CD4-positive, CD25-positive, alpha-beta regulatory T cell (primary cell): Measurements from ENCODE around the gene SVEP1. TPM values are rescaled to one million over a fixed set of nuclear protein-coding genes. Genes with fewer than 3 reads are reported as not detected.
A peak's percentile ranks its signal among the peaks of the same experiment; 100 is the strongest.

Source experiments
- ATAC-seq, 2 donors: fragments of 150-1000 bp; cut with Tn5 transposase; one replicate each; pipeline ENCODE4 v1.10.0; 2021; ENCODE audit warnings: low read depth in 2 of 2, moderate number of reproducible peaks in 2 of 2, moderate library complexity in 1 of 2
- DNase-seq, 3 donors: peaks; one replicate each; pipeline versions ENCODE4 v3.0.0 to v3.0.0-alpha.2; 2012 to 2022; ENCODE audit warnings: mixed read lengths in 1 of 3
- H3K27ac ChIP-seq: one replicate; pipeline ENCODE4 v1.7.0; 2013; ENCODE audit warnings: mild to moderate bottlenecking, low read length; ENCODE audit not compliant: insufficient read depth, poor library complexity, severe bottlenecking
- H3K27me3 ChIP-seq: one replicate; pipeline ENCODE4 v1.7.0; 2013; ENCODE audit warnings: low read length; ENCODE audit not compliant: control insufficient read depth, insufficient read depth
- H3K36me3 ChIP-seq: one replicate; pipeline ENCODE4 v1.7.0; 2013; ENCODE audit warnings: mild to moderate bottlenecking, low read length, moderate library complexity; ENCODE audit not compliant: control insufficient read depth, insufficient read depth
- H3K4me1 ChIP-seq: 2 replicates; pipeline ENCODE4 v1.7.0; 2013; ENCODE audit warnings: mild to moderate bottlenecking, low read length; ENCODE audit not compliant: insufficient read depth, control insufficient read depth, poor library complexity, severe bottlenecking
- H3K4me3 ChIP-seq: one replicate; pipeline ENCODE4 v1.7.0; 2013; ENCODE audit warnings: low read depth, mild to moderate bottlenecking, low read length, moderate library complexity
- H3K9me3 ChIP-seq, 2 experiments: 1 replicate in 1 of 2; 2 replicates in 1 of 2; pipeline ENCODE4 v1.7.0; 2013; ENCODE audit warnings: low read length in 2 of 2, mild to moderate bottlenecking in 1 of 2, moderate library complexity in 1 of 2; ENCODE audit not compliant: control insufficient read depth in 2 of 2
- H3K27ac Mint-ChIP-seq, 3 donors: one replicate each; pipeline ENCODE4 v1.8.0; 2020 to 2022; ENCODE audit warnings: mild to moderate bottlenecking in 3 of 3, mixed read lengths in 3 of 3, moderate library complexity in 2 of 3
- H3K27me3 Mint-ChIP-seq: one replicate; pipeline ENCODE4 v1.8.0; 2022; ENCODE audit warnings: mild to moderate bottlenecking, mixed read lengths
- H3K36me3 Mint-ChIP-seq: one replicate; pipeline ENCODE4 v1.8.0; 2020; ENCODE audit warnings: mixed read lengths
- H3K4me1 Mint-ChIP-seq, 4 donors: one replicate each; pipeline ENCODE4 v1.8.0; 2020 to 2022; ENCODE audit warnings: mixed read lengths in 4 of 4, mild to moderate bottlenecking in 1 of 4
- H3K4me3 Mint-ChIP-seq, 4 donors: one replicate each; pipeline ENCODE4 v1.8.0; 2020 to 2022; ENCODE audit warnings: mild to moderate bottlenecking in 4 of 4, mixed read lengths in 4 of 4, moderate library complexity in 3 of 4
- H3K9me3 Mint-ChIP-seq, 7 donors: one replicate each; pipeline ENCODE4 v1.8.0; 2020 to 2022; ENCODE audit warnings: mixed read lengths in 7 of 7, mild to moderate bottlenecking in 3 of 7, moderate library complexity in 2 of 7
- polyA plus RNA-seq, 4 donors: library from polyadenylated mRNA; unstranded; fragments of 300-500 nt; fragmentation: Illumina TruSeq; gene quantifications; one replicate each; pipeline ENCODE4 v1.2.3, GENCODE V29; 2021
- total RNA-seq: library from RNA; stranded (reverse); gene quantifications from one replicate; pipeline ENCODE4 v1.2.3, GENCODE V29; 2022

The SVEP1 gene
- total and polyA plus RNA-seq, 5 donors from 2014 or later, result 0.12 TPM; not detected in 4

- H3K27ac Mint-ChIP-seq, result no peak overlapping the region
- Histone ChIP-seq H3K36me3 (no peaks in the 10 kb centered on the region), H3K4me3 (no peak overlapping the region), H3K9me3 (peaks cover 0 to 4% of the 10 kb centered on the region in 2 experiments), H3K4me1 (no peaks in the 10 kb centered on the region), H3K27me3 (no peaks in the 10 kb centered on the region), H3K27ac (no peak overlapping the region)
- DNase-seq (no peak), ATAC-seq (no peak)
- H3K36me3 Mint-ChIP-seq, result no peaks in the 10 kb centered on the region
- H3K4me1 Mint-ChIP-seq, result peaks cover 0 to 5% (median 0%) of the 10 kb centered on the region in 4 donors
- H3K4me3 Mint-ChIP-seq, result peak overlapping the region in 1 of 4 donors; percentile 36
- H3K27me3 Mint-ChIP-seq, result no peaks in the 10 kb centered on the region
- H3K9me3 Mint-ChIP-seq, result peaks cover 0 to 22% (median 6%) of the 10 kb centered on the region in 7 donors
Observed at GRCh38 chr9:110592044-110592830, 12.7 kb upstream of the SVEP1 start.

GRCh38 chr9:110591526-110591925, 12.0 kb upstream of the SVEP1 start:
- H3K27ac ChIP-seq, result no peak overlapping the region
- H3K27me3 Mint-ChIP-seq, result no peaks in the 10 kb centered on the region
- H3K36me3 Mint-ChIP-seq, result no peaks in the 10 kb centered on the region
- no peaks in the 10 kb centered on the region for H3K36me3 ChIP-seq
- no peaks in the 10 kb centered on the region for H3K27me3 ChIP-seq
- no peak for ATAC-seq
- H3K27ac Mint-ChIP-seq, result no peak overlapping the region
- peak overlapping the region in 1 of 4 donors; percentile 36 for H3K4me3 Mint-ChIP-seq
- H3K4me3 ChIP-seq, result no peak overlapping the region
- H3K4me1 ChIP-seq, result no peaks in the 10 kb centered on the region
- peaks cover 0 to 4% of the 10 kb centered on the region in 2 experiments for H3K9me3 ChIP-seq
- peaks cover 0 to 23% (median 6%) of the 10 kb centered on the region in 7 donors for H3K9me3 Mint-ChIP-seq
- H3K4me1 Mint-ChIP-seq, result peaks cover 0 to 5% (median 0%) of the 10 kb centered on the region in 4 donors
- no peak for DNase-seq

GRCh38 chr9:110590816-110591215, 11.3 kb upstream of the SVEP1 start:
- H3K27ac Mint-ChIP-seq, result no peak overlapping the region
- ATAC-seq (no peak), DNase-seq (no peak)
- H3K4me3 Mint-ChIP-seq, result no peak overlapping the region
- no peak overlapping the region for H3K4me3 ChIP-seq
- no peaks in the 10 kb centered on the region for H3K36me3 ChIP-seq
- no peaks in the 10 kb centered on the region for H3K4me1 ChIP-seq
- H3K4me1 Mint-ChIP-seq, result peaks cover 0 to 5% (median 0%) of the 10 kb centered on the region in 4 donors
- H3K9me3 ChIP-seq, result peaks cover 0 to 4% of the 10 kb centered on the region in 2 experiments
- H3K27me3 Mint-ChIP-seq, result no peaks in the 10 kb centered on the region
- H3K9me3 Mint-ChIP-seq, result peaks cover 0 to 23% (median 7%) of the 10 kb centered on the region in 7 donors
- no peak overlapping the region for H3K27ac ChIP-seq
- no peaks in the 10 kb centered on the region for H3K27me3 ChIP-seq
- H3K36me3 Mint-ChIP-seq, result no peaks in the 10 kb centered on the region

DNA sequence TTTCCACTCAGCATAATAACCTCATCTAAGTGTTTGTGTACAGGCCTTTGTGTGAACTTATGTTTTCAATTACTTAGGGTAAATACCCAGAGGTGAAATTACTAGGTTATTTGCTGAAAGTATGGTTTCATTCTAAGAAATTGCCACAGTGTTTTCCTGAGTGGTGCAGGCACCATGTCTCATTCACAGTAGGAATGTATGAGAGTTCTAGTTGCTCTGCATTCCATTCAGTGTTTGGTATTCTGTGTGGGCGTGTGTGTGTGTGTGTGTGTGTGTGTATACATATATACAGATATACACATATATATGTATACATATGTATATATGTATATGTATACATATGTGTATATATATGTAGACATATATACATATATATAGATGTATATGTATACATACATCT, 8.8 kb upstream of the SVEP1 start:
- Mint-ChIP-seq H3K36me3 (no peaks in the 10 kb centered on the region), H3K27me3 (no peaks in the 10 kb centered on the region), H3K9me3 (peaks cover 0 to 26% (median 8%) of the 10 kb centered on the region in 7 donors), H3K27ac (no peak overlapping the region), H3K4me3 (no peak overlapping the region), H3K4me1 (peaks cover 0 to 5% (median 0%) of the 10 kb centered on the region in 4 donors)
- ATAC-seq (no peak), DNase-seq (no peak)
- H3K27ac ChIP-seq, result no peak overlapping the region
- H3K9me3 ChIP-seq, result peaks cover 0 to 4% of the 10 kb centered on the region in 2 experiments
- H3K36me3 ChIP-seq, result no peaks in the 10 kb centered on the region
- no peaks in the 10 kb centered on the region for H3K27me3 ChIP-seq
- no peaks in the 10 kb centered on the region for H3K4me1 ChIP-seq
- H3K4me3 ChIP-seq, result no peak overlapping the region

DNA sequence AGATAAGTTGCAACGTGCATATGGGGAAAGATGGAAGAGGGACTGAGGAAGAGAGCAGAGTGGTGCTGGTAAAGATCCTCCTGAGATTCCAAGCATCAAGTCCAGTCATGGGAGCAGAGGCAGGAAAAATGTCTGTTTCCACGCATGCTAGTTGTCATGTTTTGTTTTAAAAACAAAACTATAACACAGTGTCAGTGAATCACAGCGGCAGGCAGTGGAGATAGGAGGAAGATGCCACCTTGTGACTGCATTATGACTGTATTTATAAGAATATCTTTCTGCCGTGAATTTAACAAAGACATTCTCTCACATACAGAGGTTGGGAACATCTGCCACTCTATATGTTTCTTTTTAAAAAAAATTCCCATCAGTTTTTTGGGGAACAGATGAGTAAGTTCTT, 3.7 kb upstream of the SVEP1 start:
- no peak overlapping the region for H3K4me3 Mint-ChIP-seq
- no peaks in the 10 kb centered on the region for H3K36me3 ChIP-seq
- H3K27ac Mint-ChIP-seq, result no peak overlapping the region
- ATAC-seq (no peak), DNase-seq (no peak)
- no peak overlapping the region for H3K4me3 ChIP-seq
- H3K9me3 ChIP-seq, result no peaks in the 10 kb centered on the region
- peaks cover 0 to 2% (median 0%) of the 10 kb centered on the region in 4 donors for H3K4me1 Mint-ChIP-seq
- H3K27ac ChIP-seq, result no peak overlapping the region
- peaks cover 6% of the 10 kb centered on the region for H3K27me3 ChIP-seq
- peaks cover 0 to 14% (median 5%) of the 10 kb centered on the region in 7 donors for H3K9me3 Mint-ChIP-seq
- H3K4me1 ChIP-seq, result no peaks in the 10 kb centered on the region
- H3K27me3 Mint-ChIP-seq, result peaks cover 22% of the 10 kb centered on the region
- no peaks in the 10 kb centered on the region for H3K36me3 Mint-ChIP-seq

GRCh38 chr9:110582156-110582555, 2.6 kb upstream of the SVEP1 start:
- Mint-ChIP-seq H3K27ac (no peak overlapping the region), H3K27me3 (peaks cover 33% of the 10 kb centered on the region)
- peaks cover 9% of the 10 kb centered on the region for H3K27me3 ChIP-seq

GRCh38 chr9:110580850-110581249, 1.3 kb upstream of the SVEP1 start:
- Mint-ChIP-seq H3K27me3 (peaks cover 33% of the 10 kb centered on the region), H3K4me3 (no peak overlapping the region), H3K36me3 (no peaks in the 10 kb centered on the region), H3K27ac (no peak overlapping the region), H3K9me3 (peaks cover 0 to 7% (median 2%) of the 10 kb centered on the region in 7 donors), H3K4me1 (peaks cover 0 to 2% (median 0%) of the 10 kb centered on the region in 4 donors)
- Histone ChIP-seq H3K27me3 (peaks cover 9% of the 10 kb centered on the region), H3K4me1 (no peaks in the 10 kb centered on the region), H3K27ac (no peak overlapping the region), H3K4me3 (no peak overlapping the region), H3K9me3 (no peaks in the 10 kb centered on the region), H3K36me3 (no peaks in the 10 kb centered on the region)
- no peak for DNase-seq
- ATAC-seq, result no peak

More at GRCh38 chr9:110582156-110582555, 2.6 kb upstream of the SVEP1 start:
- Histone ChIP-seq H3K4me3 (no peak overlapping the region), H3K4me1 (no peaks in the 10 kb centered on the region), H3K9me3 (no peaks in the 10 kb centered on the region), H3K27ac (no peak overlapping the region), H3K36me3 (no peaks in the 10 kb centered on the region)
- Mint-ChIP-seq H3K4me1 (peaks cover 0 to 2% (median 0%) of the 10 kb centered on the region in 4 donors), H3K9me3 (peaks cover 0 to 11% (median 3%) of the 10 kb centered on the region in 7 donors), H3K4me3 (no peak overlapping the region), H3K36me3 (no peaks in the 10 kb centered on the region)
- DNase-seq (no peak), ATAC-seq (peak in 1 of 2 donors; percentile 14)

DNA sequence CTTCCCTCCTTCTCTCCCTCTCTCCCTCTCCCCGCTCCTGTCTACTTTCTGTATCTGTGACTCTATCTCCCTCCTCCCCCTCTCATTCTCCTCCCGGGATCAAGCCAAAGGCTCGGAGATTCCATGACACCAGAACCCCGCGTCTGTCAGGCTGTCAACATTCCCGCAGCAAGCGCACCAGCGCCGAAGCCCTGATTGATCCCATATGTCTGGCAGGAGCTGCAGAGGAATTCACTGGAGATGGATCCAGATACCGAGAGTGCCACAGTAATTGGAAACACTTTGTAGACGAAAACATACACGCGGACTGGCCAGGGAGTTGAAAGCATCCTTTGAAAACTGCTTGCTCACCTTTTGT, 300 bp upstream of the SVEP1 start:
- peaks cover 0 to 2% (median 0%) of the 10 kb centered on the region in 4 donors for H3K4me1 Mint-ChIP-seq
- H3K27me3 Mint-ChIP-seq, result peaks cover 33% of the 10 kb centered on the region
- ATAC-seq (no peak), DNase-seq (no peak)
- H3K4me3 Mint-ChIP-seq, result no peak overlapping the region
- Histone ChIP-seq H3K4me1 (no peaks in the 10 kb centered on the region), H3K27me3 (peaks cover 9% of the 10 kb centered on the region), H3K27ac (no peak overlapping the region), H3K9me3 (no peaks in the 10 kb centered on the region), H3K4me3 (no peak overlapping the region), H3K36me3 (no peaks in the 10 kb centered on the region)
- H3K36me3 Mint-ChIP-seq, result no peaks in the 10 kb centered on the region
- H3K27ac Mint-ChIP-seq, result no peak overlapping the region
- H3K9me3 Mint-ChIP-seq, result peaks cover 0 to 7% (median 0%) of the 10 kb centered on the region in 7 donors
